Ramos (cell line): Measurements from ENCODE around the gene UBAC1.
"Not testable (repeated sequence)": the region's sequence is repeated elsewhere in the genome, so short reads cannot be mapped to it uniquely, and the experiment has no call there.

Experiments
- in situ Hi-C: fragments of 300-500 bp; cut with MboI; formaldehyde crosslinking; loops from one replicate; pipeline ENCODE4 v1.14.3; 2022; ENCODE audit warnings: low sequenced_read_pairs; ENCODE audit not compliant: unreplicated experiment

UBAC1 gene

DNA sequence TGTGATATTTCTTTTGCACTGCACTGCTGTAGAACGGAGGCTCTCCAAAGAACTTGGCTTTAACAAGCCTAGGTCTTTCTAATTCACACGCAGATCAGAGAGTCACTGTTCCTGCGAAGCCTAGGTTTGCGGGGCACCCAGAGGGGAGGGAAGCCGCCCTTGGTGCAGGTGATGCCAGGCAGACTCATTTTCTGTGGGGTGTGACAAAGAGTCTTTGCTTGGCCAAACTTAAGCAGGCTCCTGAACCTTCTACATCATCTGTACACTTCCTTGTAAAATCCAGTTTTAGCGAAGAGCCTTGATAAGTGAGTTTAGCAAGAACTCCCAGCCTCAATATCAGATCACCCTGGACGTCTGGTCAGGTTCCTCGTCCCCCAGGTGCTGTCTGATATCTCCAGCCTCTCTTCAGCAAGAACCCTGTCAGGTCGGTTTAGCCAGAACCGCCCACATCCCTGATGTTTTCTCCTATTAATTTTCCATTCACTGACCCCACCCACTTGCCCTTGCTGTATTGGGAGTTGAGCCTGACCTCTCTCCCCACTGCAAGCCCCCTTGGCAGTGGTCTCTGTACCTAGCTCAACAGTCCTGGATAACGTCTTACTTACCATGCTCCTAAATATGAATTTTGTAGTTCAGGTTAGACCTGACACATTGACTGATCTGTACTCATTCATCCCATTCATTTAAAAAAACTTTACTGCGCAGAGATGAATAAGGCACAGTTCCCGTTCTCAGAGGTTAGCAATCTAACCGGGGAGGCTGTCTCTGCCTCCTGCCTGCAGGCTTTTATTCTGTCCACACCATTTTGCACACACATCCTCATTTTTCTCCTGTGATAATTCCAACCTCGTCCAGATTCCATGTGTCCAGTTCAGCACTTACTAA lies 880 bp upstream of the UBAC1 start:
- in situ Hi-C loops, result no loop called here

DNA sequence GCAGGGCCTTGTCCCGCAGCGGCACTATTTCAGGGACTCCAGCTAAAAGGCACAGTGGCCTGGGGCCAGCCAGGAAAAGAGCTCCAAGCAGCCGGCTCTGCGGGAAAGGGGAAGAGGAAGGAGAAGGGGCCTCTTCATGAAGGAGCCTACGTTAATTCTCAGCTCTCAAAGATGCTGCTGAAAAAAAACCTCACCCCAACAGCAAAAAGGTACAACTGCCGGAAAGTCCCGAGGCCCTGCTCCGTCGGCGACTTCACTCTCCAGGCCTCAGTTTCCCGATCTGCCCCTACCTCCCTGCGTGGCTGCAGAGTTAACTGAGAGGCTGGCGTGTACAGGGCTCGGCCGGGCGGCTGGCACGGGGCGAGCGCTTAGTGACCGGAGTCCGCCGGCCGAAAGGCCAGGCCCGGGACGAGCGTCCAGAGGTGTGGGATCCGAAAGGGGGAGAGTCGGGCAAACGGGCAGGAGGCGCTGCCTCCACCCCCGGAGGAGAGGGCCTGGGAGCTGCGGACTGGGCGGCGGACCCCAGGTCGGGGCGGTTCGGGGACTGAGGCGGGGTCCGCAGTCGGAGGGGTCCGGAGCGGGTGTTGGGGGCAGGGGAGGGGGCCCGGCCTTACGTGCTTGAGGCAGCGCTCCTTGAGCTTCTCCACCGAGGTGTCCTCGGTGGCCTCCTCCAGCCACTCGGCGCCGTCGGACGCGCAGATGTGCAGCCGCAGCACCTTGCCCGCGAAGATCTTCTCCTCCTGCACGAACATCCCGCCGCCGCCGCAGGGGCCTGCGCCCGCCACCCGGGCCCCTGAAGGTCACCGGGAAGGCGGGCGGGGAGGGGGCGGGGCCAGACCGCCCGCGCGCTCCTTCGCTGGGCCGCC lies 529 bp downstream of the UBAC1 start:
- in situ Hi-C loops, result no loop called here

DNA sequence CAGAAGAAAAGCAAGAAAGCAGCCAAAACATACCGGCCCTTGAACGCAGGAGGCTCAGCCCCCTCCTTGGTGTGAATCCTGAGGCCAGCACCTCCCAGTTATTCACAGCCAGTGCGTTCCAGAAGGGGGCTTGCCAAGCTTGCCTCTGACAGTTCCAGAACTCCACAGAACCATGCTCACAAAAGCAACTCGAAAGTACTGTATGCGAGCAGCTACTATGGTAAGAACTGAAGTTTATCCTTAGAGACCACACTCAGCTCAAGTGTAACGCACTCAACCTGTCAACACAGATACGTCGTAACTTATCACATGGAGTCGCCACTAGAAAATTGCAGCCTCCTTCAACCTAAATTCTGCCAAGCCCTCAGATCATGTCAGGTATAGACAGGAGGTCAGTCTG lies 1.4 kb downstream of the UBAC1 start:
- in situ Hi-C loops, result no loop called here

DNA sequence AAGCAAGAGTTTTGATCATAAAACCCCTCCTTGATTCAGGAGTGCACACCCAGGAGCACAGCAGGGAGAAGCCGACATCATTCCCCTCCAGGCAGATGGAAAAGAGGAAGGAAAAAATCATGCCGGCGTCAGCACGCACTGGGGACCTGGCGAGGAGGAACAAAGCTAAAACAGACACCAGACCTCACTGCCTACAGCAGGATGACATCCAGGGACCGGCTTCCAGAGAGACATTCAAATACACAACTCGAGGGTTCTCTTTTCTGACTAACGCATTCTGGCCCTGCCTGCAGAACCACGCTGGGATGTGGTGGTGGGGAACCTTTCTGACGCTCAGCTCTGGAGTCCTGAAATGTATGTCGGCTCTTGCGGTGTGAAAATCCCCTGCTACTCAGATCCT lies 2.7 kb downstream of the UBAC1 start:
- in situ Hi-C loops, result no loop called here

DNA sequence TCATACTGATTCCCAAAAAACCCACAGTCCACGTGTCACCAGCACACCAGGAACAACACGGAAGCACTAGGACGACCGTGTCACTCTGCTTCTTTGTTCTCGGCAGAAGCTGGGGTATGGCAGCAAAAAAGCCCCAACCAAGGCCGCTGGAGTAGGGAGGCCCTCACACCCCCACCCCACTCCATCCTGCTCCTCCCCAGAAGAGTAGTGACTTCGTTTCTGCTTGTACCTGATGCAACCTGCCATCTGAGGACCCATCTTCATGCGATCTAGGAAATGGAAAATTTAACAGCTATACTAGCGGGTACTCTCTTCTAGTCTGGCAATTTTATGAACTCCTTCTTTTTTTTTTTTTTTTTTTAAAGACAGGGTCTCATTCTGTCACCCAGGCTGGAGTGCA lies 3.7 kb downstream of the UBAC1 start:
- in situ Hi-C loops, result no loop called here

DNA sequence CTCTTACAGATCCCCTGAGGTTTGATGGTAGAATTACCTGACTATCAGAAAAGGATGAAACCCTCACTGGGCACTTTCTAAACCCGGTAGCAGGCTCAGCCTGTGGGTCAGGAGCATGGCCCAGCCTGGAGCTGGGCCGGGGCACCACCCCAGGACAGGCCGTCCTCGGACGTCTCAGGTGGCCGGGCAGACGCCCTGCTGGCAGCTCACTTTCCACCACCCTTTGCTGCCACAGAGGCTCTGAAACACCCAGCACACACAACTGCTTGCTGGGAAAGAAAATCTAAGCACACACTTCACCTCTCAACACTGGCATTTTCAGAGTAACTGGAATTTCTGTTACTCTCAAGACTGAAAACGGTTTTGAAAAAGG lies 4.4 kb downstream of the UBAC1 start:
- in situ Hi-C loops, result no loop called here

DNA sequence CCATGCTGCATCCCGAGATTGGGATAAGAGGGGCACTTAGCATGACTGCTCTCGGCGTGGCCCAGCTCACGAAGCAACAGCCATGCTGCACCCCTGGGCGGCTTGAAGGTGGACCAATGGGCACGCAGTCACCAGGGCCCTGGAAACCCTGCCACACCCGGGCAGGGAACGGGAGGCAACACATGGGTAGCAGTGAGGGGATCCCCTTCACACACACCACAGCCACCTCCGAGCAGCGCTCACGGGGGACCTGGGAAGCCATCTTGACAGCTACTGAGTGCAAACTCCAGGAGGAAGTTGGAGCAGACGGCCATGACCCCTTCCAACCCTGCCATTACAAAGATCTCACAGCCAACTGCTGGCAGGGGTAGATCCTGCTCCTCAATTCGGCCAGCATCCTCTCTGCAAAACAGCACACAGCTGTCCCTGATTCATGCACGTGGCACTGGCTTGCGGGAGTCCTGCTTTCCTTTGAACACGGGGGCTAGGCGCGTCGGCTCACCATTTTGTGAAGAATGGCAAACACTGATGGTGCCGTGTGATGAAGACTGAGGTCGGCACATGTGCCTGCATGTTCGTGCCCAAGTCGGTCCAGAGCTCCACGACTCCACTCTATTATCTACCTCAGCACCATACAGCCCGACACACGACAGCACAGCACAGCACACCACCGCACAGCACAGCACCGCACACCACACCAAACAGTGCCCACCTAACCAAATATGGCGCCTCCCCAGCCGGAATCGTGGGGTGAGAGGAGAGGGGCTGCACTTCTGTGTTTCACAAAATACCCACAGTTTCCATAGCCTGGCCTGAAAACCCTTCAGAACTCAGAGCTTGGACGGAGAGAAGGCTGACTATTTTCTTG lies 5.0 kb downstream of the UBAC1 start:
- in situ Hi-C loops, result no loop called here

DNA sequence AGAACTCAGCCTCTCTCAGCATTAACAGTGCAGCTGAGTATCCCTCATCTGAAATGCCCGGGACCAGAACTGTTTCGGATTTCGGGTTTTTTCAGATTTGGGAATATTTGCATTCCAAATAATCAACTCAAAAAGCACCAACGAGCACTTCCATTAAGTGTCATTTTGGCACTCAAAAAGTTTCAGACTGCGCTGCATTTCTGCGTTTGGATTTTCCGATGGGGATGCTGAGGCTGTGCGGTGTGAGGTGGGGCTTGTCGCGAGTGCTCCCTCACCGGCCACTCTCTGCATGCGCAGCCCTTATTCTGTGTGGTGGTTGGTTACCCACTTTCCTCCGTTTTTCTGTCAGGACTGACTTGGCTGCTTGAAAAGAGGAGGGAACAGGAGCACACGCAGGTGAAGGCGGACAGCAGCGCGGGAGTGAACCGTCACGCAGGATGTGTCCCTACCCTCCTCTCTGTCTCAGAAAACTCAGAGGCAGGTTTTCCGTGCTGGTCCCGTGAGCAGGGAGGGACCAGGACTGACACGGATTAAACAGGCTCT lies 8.4 kb downstream of the UBAC1 start:
- in situ Hi-C loops, result no loop called here

DNA sequence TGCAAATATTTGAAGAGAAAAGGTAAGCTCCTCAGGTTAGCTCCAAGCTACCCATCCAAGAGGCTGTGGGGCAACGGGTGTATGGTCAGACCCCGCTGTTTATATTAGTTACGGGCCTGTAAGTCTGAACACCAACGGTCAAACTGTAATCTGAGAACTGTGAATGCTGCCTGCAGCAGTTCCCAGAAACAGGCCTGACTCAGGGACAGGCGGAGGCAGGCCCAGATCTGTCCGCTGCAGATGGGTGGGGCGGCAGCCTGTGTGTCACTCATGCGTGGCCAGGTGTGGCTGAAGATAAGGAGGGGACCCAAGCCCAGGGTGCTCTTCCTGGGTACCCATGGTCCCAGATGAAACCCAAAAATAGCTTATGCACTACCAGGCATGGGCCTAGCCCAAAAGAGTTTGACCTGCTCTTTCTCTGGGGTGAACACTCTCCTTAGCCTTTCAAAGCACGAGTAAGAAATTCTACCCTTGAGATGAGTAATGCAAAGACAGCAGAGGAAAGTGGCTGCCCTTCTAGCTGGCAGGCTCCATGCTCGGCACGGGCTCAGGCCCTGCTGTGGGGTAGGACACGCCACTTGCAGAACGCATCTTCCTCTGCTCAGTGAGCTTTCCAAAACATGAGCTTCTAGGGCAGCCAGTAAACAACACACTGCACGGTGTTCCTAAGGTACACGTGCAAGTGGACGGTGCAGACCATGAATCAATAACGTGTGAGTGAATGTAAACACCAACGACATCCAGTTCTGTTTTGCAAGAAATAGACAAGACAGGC lies 9.1 kb downstream of the UBAC1 start:
- in situ Hi-C loops, result no loop called here

DNA sequence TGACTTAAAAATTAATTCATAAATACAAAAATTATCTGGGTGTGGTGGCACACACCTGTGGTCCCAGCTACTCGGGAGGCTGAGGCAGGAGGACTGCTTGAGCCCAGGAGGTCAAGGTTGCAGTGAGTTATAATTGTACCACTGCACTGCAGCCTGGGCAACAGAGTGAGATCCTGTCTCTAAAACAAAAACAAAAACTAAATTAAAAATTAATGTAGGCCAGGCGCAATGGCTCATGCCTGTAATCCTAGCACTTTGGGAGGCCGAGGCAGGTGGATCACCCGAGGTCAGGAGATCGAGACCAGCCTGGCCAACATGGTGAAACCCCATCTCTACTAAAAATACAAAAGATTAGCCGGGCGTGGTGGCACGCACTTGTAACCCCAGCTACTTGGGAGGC lies 9.9 kb downstream of the UBAC1 start:
- in situ Hi-C loops, result not testable (repeated sequence)

DNA sequence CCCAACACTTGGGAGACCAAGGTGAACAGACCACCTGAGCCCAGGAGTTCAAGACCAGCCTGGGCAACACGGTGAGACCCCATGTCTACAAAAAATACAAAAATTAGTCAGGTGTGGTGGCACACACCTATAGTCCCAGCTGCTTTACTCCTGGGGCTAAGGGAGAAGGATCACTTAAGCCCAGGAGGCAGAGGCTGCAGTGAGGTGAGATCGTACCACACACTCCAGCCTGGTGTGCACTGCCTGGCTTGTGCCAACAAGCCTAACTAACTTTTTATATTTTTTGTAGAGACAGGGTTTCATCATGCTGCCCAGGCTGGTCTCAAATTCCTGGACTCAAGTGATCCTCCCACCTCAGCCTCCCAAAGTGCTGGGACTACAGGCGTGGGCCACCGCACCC lies 10.3 kb downstream of the UBAC1 start:
- in situ Hi-C loops, result not testable (repeated sequence)

DNA sequence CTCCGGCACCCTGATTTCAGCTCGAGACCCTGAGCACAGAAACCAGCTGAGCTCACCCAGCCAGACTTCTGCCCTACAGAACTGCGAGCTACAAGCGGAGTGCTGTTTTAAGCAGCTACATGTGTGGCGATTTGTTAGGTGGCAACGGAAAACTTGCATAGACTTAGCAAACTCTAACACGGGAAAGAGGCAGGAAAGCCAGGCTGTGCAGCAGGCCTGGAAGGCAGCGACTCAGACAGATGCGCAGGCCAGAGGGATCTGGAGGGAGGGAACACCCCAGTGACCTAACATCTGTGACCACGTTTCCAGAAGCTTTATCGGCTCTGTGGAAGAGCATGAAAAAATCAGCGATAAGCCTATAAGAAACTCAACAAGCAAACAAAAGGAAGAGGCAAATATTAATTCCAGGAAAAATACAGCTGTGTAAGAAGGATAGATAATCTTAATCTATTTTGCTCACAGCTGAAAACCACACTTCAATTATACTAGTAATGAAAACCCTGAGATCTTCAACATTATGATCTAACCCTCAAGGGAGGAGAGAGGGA lies 11.0 kb downstream of the UBAC1 start:
- in situ Hi-C loops, result no loop called here

DNA sequence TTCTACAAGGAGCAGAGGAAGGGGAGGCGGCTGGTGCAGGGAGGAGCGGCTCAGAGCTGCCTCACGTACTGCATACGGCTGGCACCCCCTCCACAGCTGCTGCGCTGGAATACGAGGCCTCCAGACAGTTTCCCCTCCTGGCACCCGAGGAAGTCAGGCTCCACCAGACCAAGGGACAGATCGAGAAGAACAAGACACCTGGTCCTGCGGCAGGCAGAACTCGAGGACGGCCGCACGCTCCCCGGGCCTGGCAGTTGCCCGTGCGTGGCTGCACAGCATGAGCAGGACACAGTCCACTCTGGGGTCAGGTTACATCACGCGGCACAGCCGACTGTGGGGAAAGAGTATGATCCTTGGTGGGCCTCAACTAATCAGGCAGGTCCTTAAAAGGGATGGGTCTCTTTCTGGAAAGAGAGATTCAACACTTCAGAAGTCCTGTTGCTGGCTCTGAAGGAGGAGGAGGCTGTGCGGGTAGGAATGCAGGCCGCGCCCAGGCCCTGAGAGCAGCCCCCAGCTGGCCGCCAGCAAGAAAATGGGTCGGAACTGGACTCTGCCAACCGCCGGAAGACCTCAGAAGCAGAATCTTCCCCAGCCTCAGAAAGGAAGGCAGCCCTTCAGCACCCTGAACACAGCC lies 11.6 kb downstream of the UBAC1 start:
- in situ Hi-C loops, result no loop called here

DNA sequence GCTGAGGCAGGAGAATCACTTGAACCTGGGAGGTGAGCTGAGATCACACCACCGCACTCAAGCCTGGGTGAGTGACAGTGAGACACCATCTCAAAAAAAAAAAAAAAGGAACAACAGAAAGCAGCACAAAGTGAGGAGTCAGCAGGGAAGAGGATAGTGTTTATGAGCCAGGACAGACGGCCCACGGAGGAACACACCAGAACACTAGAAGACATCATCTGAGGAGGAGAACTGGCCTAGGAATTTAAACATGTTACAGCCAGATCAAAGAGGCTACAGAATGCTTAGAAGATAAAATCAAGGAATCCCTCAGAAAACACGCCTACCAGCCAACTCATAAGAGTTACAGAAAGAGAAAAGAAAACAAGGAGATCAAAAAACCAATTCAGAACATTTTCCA lies 12.2 kb downstream of the UBAC1 start:
- in situ Hi-C loops, result no loop called here

DNA sequence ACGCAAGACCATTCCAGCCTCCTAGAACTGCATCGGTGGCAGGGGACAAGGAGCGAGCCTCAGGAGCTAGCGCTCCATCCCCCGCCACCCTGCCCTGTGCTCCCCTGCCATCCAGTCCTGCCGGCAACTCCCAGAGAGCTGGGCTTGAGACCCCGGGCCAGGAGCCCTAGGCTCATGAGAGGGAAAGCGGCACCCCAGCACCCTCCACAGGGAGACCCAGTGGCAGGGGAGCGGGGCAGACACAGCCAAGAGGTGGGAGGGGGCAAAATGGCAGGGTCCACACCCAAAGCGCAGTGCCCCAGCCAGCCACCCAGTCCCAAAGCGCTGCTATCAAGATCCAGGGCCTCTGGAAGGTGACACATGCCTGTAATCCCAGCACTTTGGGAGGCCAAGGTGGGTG lies 12.7 kb downstream of the UBAC1 start:
- in situ Hi-C loops, result no loop called here

DNA sequence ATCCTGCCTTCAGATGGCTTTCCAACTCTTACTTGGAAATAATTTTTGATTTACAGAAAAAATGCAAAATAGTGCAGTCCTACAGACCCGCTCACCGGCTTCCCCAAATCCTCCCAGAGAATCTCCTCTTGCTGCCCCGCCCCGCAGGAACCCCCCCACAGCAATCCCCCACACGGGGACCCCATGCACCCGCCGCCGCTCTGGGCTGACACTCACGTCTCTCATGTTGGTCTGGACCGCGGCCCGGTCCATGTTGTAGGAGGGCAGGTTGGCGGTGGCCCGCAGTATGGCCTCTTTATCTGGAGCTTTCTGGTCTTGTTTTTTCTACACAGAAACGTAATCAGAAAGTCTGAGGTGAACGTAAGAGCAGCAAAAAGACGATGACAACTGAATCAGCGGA lies 13.6 kb downstream of the UBAC1 start:
- in situ Hi-C loops, result no loop called here

DNA sequence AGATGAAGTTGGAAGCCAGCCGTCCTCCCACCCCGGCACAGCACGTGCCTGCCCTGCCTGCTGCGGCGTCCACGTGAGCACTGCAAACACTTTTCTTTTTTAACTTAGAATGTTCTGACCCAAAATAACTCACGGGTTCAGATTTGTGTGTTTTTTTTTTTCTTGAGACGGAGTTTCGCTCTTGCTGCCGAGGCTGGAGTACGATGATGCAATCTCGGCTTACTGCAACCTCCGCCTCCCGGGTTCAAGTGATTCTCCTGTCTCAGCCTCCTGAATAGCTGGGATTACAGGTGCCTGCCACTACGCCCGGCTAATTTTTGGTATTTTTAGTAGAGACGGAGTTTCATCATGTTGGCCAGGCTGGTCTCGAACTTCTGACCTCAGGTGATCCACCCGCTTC lies 14.1 kb downstream of the UBAC1 start:
- in situ Hi-C loops, result not testable (repeated sequence)

DNA sequence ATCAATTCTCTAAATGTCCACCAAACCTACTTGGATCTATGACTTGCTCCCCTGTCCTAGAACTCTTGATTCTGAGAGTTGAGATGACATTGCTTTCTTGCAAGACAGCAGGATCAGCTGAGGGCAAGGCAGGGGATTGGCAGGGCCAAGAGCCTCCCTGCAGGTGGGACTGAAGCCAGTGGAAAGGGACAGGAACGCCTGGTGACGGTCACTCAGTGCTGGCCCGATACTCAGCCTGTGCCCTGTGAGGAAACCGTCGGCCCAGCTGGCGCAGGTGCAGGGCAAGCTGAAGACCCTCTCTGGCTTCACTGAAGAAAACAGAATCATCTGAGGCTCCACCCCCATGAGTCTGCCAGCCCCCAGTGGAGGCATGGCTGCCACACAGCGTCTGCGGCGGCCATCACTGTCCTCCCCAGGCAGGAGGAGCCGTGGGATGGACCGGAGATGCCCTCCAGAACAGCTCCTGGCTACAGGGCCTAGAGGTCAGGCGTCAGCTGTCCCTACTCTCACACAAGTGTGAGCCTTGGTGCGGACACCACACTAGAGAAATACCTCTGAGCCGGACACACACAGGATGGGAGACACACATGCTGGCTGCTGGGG lies 14.7 kb downstream of the UBAC1 start:
- in situ Hi-C loops, result no loop called here
